Measurements from ENCODE around the gene CTIF. TPM values are rescaled to one million over a fixed set of nuclear protein-coding genes. Genes with fewer than 3 reads are reported as not detected.

Gene CTIF
- total RNA-seq, 1 experiment from 2014 or later = 26.5 TPM

DNA sequence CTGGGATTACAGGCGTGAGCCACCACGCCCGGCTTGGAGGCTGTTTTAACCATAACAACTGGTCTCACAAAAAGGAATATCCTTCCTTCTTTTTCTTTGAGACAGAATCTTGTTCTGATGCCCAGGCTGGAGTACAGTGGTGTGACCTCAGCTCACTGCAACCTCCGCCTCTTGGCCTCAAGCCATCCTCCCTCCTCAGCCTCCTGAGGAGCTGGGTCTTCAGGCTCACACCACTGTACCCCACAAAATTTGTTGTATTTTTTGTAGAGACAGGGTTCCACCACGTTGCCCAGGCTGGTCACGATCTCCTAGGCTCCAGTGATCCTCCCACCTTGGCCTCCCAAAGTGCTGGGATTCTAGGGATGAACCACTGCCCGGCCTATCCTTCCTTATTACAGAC lies 21.7 kb downstream of the CTIF start:
- DNase-seq (ENCODE audit: low read depth, low spot score) (no peak), ATAC-seq (no peak)
- POLR2A ChIA-PET = no interaction called here
- in situ Hi-C loops (cut with HindIII; ENCODE audit: low pct_unique_long_range_greater_than_20kb, low sequenced_read_pairs) (no loop called here), intact Hi-C loops (cut with micrococcal nuclease; ENCODE audit: unreplicated experiment) (no loop called here)
- Histone ChIP-seq H3K4me3 (ENCODE audit: low read depth in 2 of 2, low read length in 2 of 2) (no peak overlapping the region), H3K27ac (ENCODE audit: low read length) (no peak overlapping the region), H3K4me1 (ENCODE audit: control insufficient read depth, insufficient read depth, low read length) (no peaks in the 10 kb centered on the region), H3K36me3 (ENCODE audit: control insufficient read depth, insufficient read depth, low read length) (no peaks in the 10 kb centered on the region), H3K27me3 (ENCODE audit: control insufficient read depth, insufficient read depth, low read length) (no peaks in the 10 kb centered on the region), H3K9me3 (ENCODE audit: control insufficient read depth, insufficient read depth, low read depth, low read length) (no peaks in the 10 kb centered on the region)
- CTCF ChIA-PET = no interaction called here
- TF ChIP-seq CTCF (IDR thresholded peaks at IDR 0.05) (no peak), TCF7L2 (IDR thresholded peaks at IDR 0.05; ENCODE audit: low read depth, low read length) (no peak), REST (IDR thresholded peaks at IDR 0.05; ENCODE audit: insufficient read depth in 1 of 2, low read depth in 2 of 2, low read length in 1 of 2) (no peak), POLR2AphosphoS5 (IDR thresholded peaks at IDR 0.05; ENCODE audit: low read depth, low read length) (no peak), SIN3A (IDR thresholded peaks at IDR 0.05; ENCODE audit: borderline replicate concordance, insufficient read depth, low read depth, low read length) (no peak)
- BruUV-seq (replicated peaks) = no TSS peak

DNA sequence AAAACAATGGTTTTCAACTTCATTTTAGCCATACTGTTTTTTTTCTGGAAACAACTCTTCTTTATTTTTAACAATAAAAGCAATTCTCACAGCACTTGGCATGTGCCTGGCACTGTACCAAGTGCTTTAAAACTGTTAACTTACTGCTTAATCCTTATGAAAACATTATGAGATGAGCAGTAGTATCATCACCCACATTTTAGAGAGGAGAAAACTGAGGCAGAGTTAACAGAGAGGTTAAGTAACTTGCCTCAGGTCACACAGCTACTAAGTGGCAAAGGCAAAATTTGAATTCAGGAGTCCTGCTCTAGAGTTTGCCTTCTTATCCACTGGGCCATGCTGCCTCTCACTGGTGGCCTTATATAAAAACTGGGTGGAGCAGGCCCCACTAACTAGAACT lies 23.2 kb downstream of the CTIF start:
- no peak for TF ChIP-seq POLR2AphosphoS5 (IDR thresholded peaks at IDR 0.05; ENCODE audit: low read depth, low read length)
- no peak for TF ChIP-seq REST (IDR thresholded peaks at IDR 0.05; ENCODE audit: insufficient read depth in 1 of 2, low read depth in 2 of 2, low read length in 1 of 2)
- no peak for TF ChIP-seq CTCF (IDR thresholded peaks at IDR 0.05)
- no peak for TF ChIP-seq TCF7L2 (IDR thresholded peaks at IDR 0.05; ENCODE audit: low read depth, low read length)
- TF ChIP-seq SIN3A (IDR thresholded peaks at IDR 0.05; ENCODE audit: borderline replicate concordance, insufficient read depth, low read depth, low read length) = no peak
- intact Hi-C loops (cut with micrococcal nuclease; ENCODE audit: unreplicated experiment) = no loop called here

More for the DNA sequence above, 23.2 kb downstream of the CTIF start:
- ChIA-PET POLR2A (no interaction called here), CTCF (no interaction called here)
- H3K27me3 ChIP-seq (ENCODE audit: control insufficient read depth, insufficient read depth, low read length) = no peaks in the 10 kb centered on the region
- no peak overlapping the region for H3K4me3 ChIP-seq (ENCODE audit: low read depth in 2 of 2, low read length in 2 of 2)
- no peaks in the 10 kb centered on the region for H3K9me3 ChIP-seq (ENCODE audit: control insufficient read depth, insufficient read depth, low read depth, low read length)
- ATAC-seq = no peak
- DNase-seq (ENCODE audit: low read depth, low spot score) = no peak
- in situ Hi-C loops (cut with HindIII; ENCODE audit: low pct_unique_long_range_greater_than_20kb, low sequenced_read_pairs) = no loop called here
- BruUV-seq (replicated peaks) = no TSS peak
- H3K4me1 ChIP-seq (ENCODE audit: control insufficient read depth, insufficient read depth, low read length) = no peaks in the 10 kb centered on the region
- no peaks in the 10 kb centered on the region for H3K36me3 ChIP-seq (ENCODE audit: control insufficient read depth, insufficient read depth, low read length)
- H3K27ac ChIP-seq (ENCODE audit: low read length) = no peak overlapping the region
